Ascending aorta (tissue), 2 donors: Measurements from ENCODE around the gene SEL1L. TPM values are rescaled to one million over a fixed set of nuclear protein-coding genes. Genes with fewer than 3 reads are reported as not detected.
A peak's percentile ranks its signal among the peaks of the same experiment; 100 is the strongest.

Experiments
- DNase-seq, 2 donors: peaks; one replicate each; pipeline ENCODE4 v3.0.0-alpha.2; 2019; ENCODE audit warnings: low spot score in 2 of 2
- H3K27ac ChIP-seq, 2 donors: fragments of 200-600 bp; sonication (generic); one replicate each; pipeline ENCODE4 v1.5.1; 2016 to 2017; ENCODE audit warnings: mild to moderate bottlenecking in 1 of 2
- H3K27me3 ChIP-seq: fragments of 200-600 bp; sonication (generic); one replicate; pipeline ENCODE4 v1.5.1; 2017
- H3K36me3 ChIP-seq, 2 donors: fragments of 200-600 bp; sonication (generic); one replicate each; pipeline ENCODE4 v1.5.1; 2016
- H3K4me1 ChIP-seq, 2 donors: fragments of 200-600 bp; sonication (generic); one replicate each; pipeline ENCODE4 v1.5.1; 2016 to 2017; ENCODE audit warnings: mild to moderate bottlenecking in 1 of 2
- H3K4me3 ChIP-seq, 2 donors: fragments of 200-600 bp; sonication (generic); one replicate each; pipeline ENCODE4 v1.5.1; 2016 to 2017; ENCODE audit warnings: mild to moderate bottlenecking in 1 of 2
- H3K9me3 ChIP-seq, 2 donors: fragments of 200-600 bp; sonication (generic); one replicate each; pipeline ENCODE4 v1.5.1; 2016
- CTCF ChIP-seq, 3 experiments: fragments of 200-600 bp in 2 of 3; fragments of 450-650 bp in 1 of 3; sonication (generic) in 2 of 3; IDR thresholded peaks; one replicate each; pipeline ENCODE4 v1.5.1; 2016 to 2019; ENCODE audit warnings: antibody characterized with exemption in 3 of 3, mild to moderate bottlenecking in 1 of 3, moderate library complexity in 1 of 3
- intact Hi-C: fragments of 100-400 bp; cut with DNase I; formaldehyde crosslinking; loops from one replicate; pipeline ENCODE4 v1.15.1; 2023
- total RNA-seq: library from RNA; depleted of rRNA; stranded (reverse); fragments of >200 nt; gene quantifications from one replicate; pipeline ENCODE4 v1.1.0, GENCODE V29; 2016

SEL1L gene
- total RNA-seq, 1 donor from 2014 or later, result 37.3 TPM

GRCh38 chr14:81450100-81450531, 83.5 kb downstream of the SEL1L start:
- Histone ChIP-seq H3K4me1 (peaks cover 0 to 5% of the 10 kb centered on the region in 2 donors), H3K27ac (no peak overlapping the region), H3K4me3 (peak overlapping the region in 1 of 2 donors; percentile 16), H3K36me3 (no peaks in the 10 kb centered on the region), H3K27me3 (no peaks in the 10 kb centered on the region), H3K9me3 (no peaks in the 10 kb centered on the region)
- TF ChIP-seq CTCF (IDR thresholded peaks at IDR 0.05), result no peak
- peak in 1 of 2 donors; percentile 68 for DNase-seq
- intact Hi-C loops, result no loop called here

DNA sequence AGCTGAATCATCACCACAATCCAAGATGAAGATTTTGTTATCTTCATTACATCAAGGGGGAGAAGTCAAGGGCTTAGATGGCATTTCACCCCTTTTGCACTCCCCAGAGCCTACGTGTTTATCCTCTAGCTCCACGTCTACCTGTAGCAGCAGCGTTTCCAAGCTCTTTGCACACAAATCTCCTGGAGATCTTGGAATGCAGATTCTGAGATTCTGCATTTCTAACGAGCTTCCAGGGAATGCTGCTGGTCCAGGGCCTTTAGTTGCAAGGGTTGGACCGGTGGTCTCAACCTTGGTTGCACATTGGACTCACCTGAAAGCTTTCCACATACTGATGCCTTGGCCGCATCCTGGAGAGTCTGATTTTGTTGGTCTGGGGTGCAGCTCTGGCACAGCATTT, 84.1 kb downstream of the SEL1L start:
- TF ChIP-seq CTCF (IDR thresholded peaks at IDR 0.05), result no peak
- peaks cover 0 to 5% of the 10 kb centered on the region in 2 donors for H3K4me1 ChIP-seq
- H3K4me3 ChIP-seq, result no peak overlapping the region
- no peaks in the 10 kb centered on the region for H3K36me3 ChIP-seq
- no peaks in the 10 kb centered on the region for H3K9me3 ChIP-seq
- intact Hi-C loops, result no loop called here
- no peak for DNase-seq
- no peak overlapping the region for H3K27ac ChIP-seq
- no peaks in the 10 kb centered on the region for H3K27me3 ChIP-seq

GRCh38 chr14:81449114-81449513, 84.5 kb downstream of the SEL1L start:
- Histone ChIP-seq H3K27me3 (no peaks in the 10 kb centered on the region), H3K9me3 (no peaks in the 10 kb centered on the region), H3K36me3 (no peaks in the 10 kb centered on the region), H3K27ac (peak overlapping the region in 1 of 2 donors; percentile 18), H3K4me3 (no peak overlapping the region), H3K4me1 (peaks cover 0 to 5% of the 10 kb centered on the region in 2 donors)
- no peak for TF ChIP-seq CTCF (IDR thresholded peaks at IDR 0.05)
- DNase-seq, result no peak
- intact Hi-C loops, result no loop called here

- intact Hi-C loops, result no loop called here
- DNase-seq, result no peak
- H3K9me3 ChIP-seq, result no peaks in the 10 kb centered on the region
- no peak overlapping the region for H3K4me3 ChIP-seq
- peaks cover 0 to 5% of the 10 kb centered on the region in 2 donors for H3K4me1 ChIP-seq
- H3K36me3 ChIP-seq, result no peaks in the 10 kb centered on the region
- no peaks in the 10 kb centered on the region for H3K27me3 ChIP-seq
- no peak overlapping the region for H3K27ac ChIP-seq
- TF ChIP-seq CTCF (IDR thresholded peaks at IDR 0.05), result no peak
Measured at GRCh38 chr14:81447021-81447764, 86.5 kb downstream of the SEL1L start.

DNA sequence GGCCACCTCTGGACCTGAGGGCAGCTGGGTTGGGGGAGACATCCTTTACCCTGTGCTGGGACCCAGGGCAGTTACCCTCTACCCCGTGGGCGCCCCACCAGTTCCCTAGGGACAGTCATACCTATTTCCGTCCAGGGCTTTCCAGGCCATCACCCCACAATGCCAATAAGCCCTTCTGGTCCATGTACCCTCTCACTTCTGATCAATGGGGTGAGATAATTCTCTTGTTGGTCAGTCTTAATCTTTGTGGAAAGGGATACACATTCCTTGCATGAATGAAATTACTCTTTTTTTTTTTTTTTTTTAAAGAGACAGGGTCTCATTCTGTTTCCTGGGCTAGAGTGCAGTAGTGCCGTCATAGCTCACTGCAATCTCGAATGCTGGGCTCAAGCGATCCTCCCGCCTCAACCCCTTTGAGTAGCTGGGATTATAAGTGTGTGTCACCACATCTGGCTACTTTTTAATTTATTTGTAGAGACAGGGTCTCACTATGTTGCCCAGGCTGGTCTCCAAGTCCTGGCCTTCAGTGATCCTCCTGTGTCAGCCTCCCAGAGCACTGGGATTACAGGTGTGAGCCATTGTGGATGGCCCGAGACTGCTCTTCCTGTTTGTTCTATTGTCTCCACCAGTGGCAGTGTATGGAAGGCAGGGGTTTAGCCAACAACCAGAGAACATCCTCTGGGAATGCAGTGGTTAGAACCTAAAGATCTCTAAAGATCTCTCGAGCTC, 87.2 kb downstream of the SEL1L start:
- H3K27ac ChIP-seq, result no peak overlapping the region
- peaks cover 0 to 5% of the 10 kb centered on the region in 2 donors for H3K4me1 ChIP-seq
- no peaks in the 10 kb centered on the region for H3K27me3 ChIP-seq
- H3K4me3 ChIP-seq, result no peak overlapping the region
- no peaks in the 10 kb centered on the region for H3K36me3 ChIP-seq
- intact Hi-C loops, result no loop called here
- H3K9me3 ChIP-seq, result no peaks in the 10 kb centered on the region
- no peak for TF ChIP-seq CTCF (IDR thresholded peaks at IDR 0.05)
- no peak for DNase-seq
